ENCODE data around the gene CYTH3.

The CYTH3 gene

GRCh38 chr7:6256677-6257535 is 15.5 kb downstream of the CYTH3 start:
- no peak for DNase-seq (ENCODE audit: low read depth)

GRCh38 chr7:6256109-6256483 is 16.3 kb downstream of the CYTH3 start:
- no peak for DNase-seq (ENCODE audit: low read depth)

DNA sequence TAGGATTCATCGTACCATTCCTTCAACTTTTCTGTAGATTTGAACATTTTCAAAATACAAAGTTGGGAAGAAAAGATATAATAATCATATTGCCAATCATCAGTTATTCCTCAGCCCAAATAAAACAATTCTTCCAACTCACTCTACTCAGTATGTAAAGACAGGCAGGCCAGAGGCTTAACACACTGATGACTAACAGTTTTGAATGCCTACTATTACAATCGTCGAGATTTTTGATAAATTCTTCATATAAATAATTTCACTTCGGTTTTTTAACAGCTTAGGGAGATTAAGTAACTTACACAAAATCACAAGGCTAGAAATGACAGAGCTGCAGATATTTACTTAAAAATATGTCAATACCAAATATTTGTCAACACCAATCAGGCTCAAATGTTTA is 17.6 kb downstream of the CYTH3 start:
- no peak for DNase-seq (ENCODE audit: low read depth)

- DNase-seq (ENCODE audit: low read depth) = no peak
Observed at GRCh38 chr7:6252748-6253147, 19.7 kb downstream of the CYTH3 start.

- no peak for DNase-seq (ENCODE audit: low read depth)
Observed at GRCh38 chr7:6252341-6252746, 20.1 kb downstream of the CYTH3 start.

GRCh38 chr7:6251653-6252052 is 20.8 kb downstream of the CYTH3 start:
- no peak for DNase-seq (ENCODE audit: low read depth)

- DNase-seq (ENCODE audit: low read depth) = no peak
Observed at GRCh38 chr7:6250364-6250833, 22.0 kb downstream of the CYTH3 start.

GRCh38 chr7:6249043-6249442 is 23.4 kb downstream of the CYTH3 start:
- no peak for DNase-seq (ENCODE audit: low read depth)

- DNase-seq (ENCODE audit: low read depth) = no peak
Observed at GRCh38 chr7:6248581-6248980, 23.8 kb downstream of the CYTH3 start.

GRCh38 chr7:6246251-6246917 is 26.0 kb downstream of the CYTH3 start:
- no peak for DNase-seq (ENCODE audit: low read depth)

DNA sequence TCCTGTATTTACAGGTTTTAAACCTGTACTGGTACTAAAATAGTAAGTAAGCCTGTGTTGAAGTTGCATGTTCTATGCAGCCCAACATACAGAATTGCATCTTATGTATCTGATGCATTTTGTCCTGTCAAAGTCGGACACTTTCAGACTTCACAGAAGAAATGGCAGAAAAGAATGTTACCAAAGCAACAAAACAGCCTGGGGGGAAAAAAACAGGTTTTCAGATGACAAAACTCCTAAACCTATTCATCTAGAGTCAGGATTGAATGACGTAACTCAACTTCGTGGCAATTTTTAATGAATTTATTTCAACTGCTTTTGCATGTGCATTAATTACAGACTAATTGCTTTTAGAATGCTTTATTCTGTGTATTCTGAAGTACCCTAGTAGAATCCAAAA is 28.4 kb downstream of the CYTH3 start:
- no peak for DNase-seq (ENCODE audit: low read depth)

GRCh38 chr7:6243168-6243567 is 29.3 kb downstream of the CYTH3 start:
- no peak for DNase-seq (ENCODE audit: low read depth)

GRCh38 chr7:6242561-6242960 is 29.9 kb downstream of the CYTH3 start:
- DNase-seq (ENCODE audit: low read depth) = no peak

GRCh38 chr7:6241607-6241973 is 30.8 kb downstream of the CYTH3 start:
- no peak for DNase-seq (ENCODE audit: low read depth)

DNA sequence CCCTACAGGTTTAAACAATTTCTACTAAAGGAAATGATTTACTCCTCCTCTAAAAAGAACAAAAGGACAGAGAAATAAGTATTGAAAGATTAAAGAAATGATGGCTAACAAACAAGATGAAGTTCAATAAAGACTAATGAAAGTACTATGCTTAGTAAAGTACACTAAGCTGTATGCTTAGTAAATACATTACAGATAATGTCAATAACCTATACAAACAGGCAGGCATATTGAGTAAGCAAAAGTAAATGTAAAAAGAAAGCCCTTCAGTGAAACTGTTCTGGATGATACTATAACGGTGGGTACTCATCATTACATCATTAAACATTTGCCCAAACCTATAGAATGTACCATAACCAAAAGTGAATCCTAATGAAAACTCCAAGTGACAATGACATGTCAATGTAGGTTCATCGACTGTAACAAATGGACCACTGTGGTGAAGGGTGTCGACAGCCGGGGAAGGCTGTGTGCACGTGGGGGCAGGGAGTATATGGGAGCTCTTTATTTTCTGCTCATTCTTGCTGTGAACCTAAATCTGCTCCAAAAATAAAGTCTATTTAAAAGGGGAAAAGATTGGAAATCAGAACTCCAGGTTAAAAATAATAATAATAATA is 34.0 kb downstream of the CYTH3 start:
- DNase-seq (ENCODE audit: low read depth) = no peak

- no peak for DNase-seq (ENCODE audit: low read depth)
Observed at GRCh38 chr7:6237730-6238129, 34.7 kb downstream of the CYTH3 start.

- DNase-seq (ENCODE audit: low read depth) = no peak
Observed at GRCh38 chr7:6237011-6237410, 35.4 kb downstream of the CYTH3 start.

GRCh38 chr7:6235029-6235871 is 37.2 kb downstream of the CYTH3 start:
- DNase-seq (ENCODE audit: low read depth) = no peak

GRCh38 chr7:6234384-6234783 is 38.0 kb downstream of the CYTH3 start:
- DNase-seq (ENCODE audit: low read depth) = no peak

GRCh38 chr7:6232534-6232933 is 39.9 kb downstream of the CYTH3 start:
- no peak for DNase-seq (ENCODE audit: low read depth)

- DNase-seq (ENCODE audit: low read depth) = no peak
Observed at GRCh38 chr7:6232116-6232515, 40.3 kb downstream of the CYTH3 start.

GRCh38 chr7:6231184-6231583 is 41.2 kb downstream of the CYTH3 start:
- DNase-seq (ENCODE audit: low read depth) = no peak
